Kidney epithelial cell (primary cell): ENCODE measurements around the gene TRIM67. TPM values are rescaled to one million over a fixed set of nuclear protein-coding genes. Genes with fewer than 3 reads are reported as not detected.

Experiments
- DNase-seq: peaks from one replicate; pipeline ENCODE4 v3.0.0-alpha.2; 2010; ENCODE audit warnings: low read depth
- H3K27me3 ChIP-seq: 2 replicates; pipeline ENCODE4 v1.6.0; 2011; ENCODE audit warnings: low read length; ENCODE audit not compliant: control insufficient read depth, insufficient read depth
- H3K36me3 ChIP-seq: 2 replicates; pipeline ENCODE4 v1.5.1; 2011; ENCODE audit warnings: low read length; ENCODE audit not compliant: control insufficient read depth, insufficient read depth
- H3K4me3 ChIP-seq: 2 replicates; pipeline ENCODE4 v1.5.1; 2011; ENCODE audit warnings: low read depth, mild to moderate bottlenecking, control low read depth, low read length
- CTCF ChIP-seq: IDR thresholded peaks from 2 replicates; pipeline ENCODE4 v1.5.1; 2011; ENCODE audit warnings: mild to moderate bottlenecking, moderate library complexity, low read length, control low read depth, inconsistent platforms; ENCODE audit not compliant: insufficient read depth, poor library complexity, severe bottlenecking
- total RNA-seq: library from RNA; depleted of rRNA; stranded (reverse); fragments of >200 nt; gene quantifications from 2 replicates; pipeline ENCODE4 v1.2.3, GENCODE V29; 2015

Gene TRIM67
- total RNA-seq, 1 donor from 2014 or later, result 0.63 TPM

DNA sequence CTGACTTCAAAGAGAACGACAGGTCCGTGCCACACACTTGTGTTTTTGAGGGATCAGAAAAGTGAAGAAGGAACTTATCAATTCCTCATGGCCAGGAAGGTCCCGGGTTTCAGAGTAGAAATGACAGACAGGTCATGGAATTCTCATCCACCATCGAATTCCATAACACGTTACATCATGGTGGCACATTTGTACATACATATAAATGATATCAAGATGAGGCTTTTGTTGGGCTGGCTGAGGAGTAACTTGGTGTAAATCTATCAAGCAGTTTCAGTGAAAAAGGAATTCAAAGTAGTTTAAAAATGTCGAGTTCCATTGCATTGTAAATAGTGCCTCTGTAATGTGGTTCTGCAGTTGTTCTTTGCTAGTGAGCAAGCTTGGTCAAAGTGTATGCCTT, 56.2 kb downstream of the TRIM67 start:
- DNase-seq, result no peak
- H3K27me3 ChIP-seq, result peaks cover 5% of the 10 kb centered on the region
- no peak for TF ChIP-seq CTCF

GRCh38 chr1:231219422-231220401, 57.9 kb downstream of the TRIM67 start:
- Histone ChIP-seq H3K4me3 (no peak overlapping the region), H3K36me3 (peaks cover 1% of the 10 kb centered on the region), H3K27me3 (peaks cover 5% of the 10 kb centered on the region)
- no peak for TF ChIP-seq CTCF
- DNase-seq, result no peak

More for the DNA sequence above, 56.2 kb downstream of the TRIM67 start:
- Histone ChIP-seq H3K4me3 (no peak overlapping the region), H3K36me3 (peaks cover 1% of the 10 kb centered on the region)

- Histone ChIP-seq H3K27me3 (peaks cover 5% of the 10 kb centered on the region), H3K4me3 (no peak overlapping the region), H3K36me3 (peaks cover 1% of the 10 kb centered on the region)
- TF ChIP-seq CTCF, result no peak
- no peak for DNase-seq
These were observed 58.9 kb downstream of the TRIM67 start for GRCh38 chr1:231220801-231221200.

DNA sequence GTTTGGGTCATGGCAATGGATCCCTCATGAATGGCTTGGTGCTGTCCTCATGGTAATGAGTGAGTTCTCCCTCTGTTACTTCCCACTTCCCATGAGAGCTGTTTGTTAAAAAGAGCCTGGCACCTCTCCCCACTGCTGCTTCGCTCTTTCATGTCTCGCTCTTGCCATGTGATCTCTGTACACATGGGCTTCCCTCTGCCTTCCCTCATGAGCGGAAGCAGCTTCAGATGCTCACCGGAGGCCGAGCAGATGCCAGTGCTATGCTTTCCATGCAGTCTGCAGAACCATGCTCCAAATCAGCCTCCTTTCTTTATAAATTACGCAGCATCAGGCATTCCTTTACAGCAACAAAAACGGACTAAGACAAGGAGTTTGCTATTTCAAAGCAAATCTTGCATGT, 64.3 kb downstream of the TRIM67 start:
- no peak for DNase-seq
- no peak for TF ChIP-seq CTCF
- H3K36me3 ChIP-seq, result peaks cover 2% of the 10 kb centered on the region
- H3K27me3 ChIP-seq, result no peaks in the 10 kb centered on the region
- no peak overlapping the region for H3K4me3 ChIP-seq

DNA sequence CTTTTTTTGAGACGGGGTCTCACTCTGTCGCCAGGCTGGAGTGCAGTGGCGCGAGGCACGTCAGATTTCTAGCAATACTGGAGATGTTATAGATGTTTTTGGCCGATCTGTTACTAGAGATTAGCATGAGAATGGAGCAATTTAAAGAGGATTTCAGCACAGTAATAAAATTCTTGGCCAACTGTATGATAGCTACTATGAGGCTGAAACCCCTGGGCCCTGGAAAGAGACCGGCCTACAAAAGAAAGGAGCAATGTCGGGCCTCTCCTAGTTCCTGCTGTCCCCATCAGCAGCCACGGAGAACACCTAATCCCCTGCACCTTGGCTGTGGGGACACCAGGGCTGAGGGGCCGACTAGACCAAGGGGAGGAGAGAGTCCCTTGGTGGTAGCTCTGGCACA, 69.7 kb downstream of the TRIM67 start:
- Histone ChIP-seq H3K36me3 (no peaks in the 10 kb centered on the region), H3K27me3 (no peaks in the 10 kb centered on the region), H3K4me3 (no peak overlapping the region)
- no peak for TF ChIP-seq CTCF
- DNase-seq, result no peak
